ENCODE results near the gene AKT1.

The AKT1 gene

DNA sequence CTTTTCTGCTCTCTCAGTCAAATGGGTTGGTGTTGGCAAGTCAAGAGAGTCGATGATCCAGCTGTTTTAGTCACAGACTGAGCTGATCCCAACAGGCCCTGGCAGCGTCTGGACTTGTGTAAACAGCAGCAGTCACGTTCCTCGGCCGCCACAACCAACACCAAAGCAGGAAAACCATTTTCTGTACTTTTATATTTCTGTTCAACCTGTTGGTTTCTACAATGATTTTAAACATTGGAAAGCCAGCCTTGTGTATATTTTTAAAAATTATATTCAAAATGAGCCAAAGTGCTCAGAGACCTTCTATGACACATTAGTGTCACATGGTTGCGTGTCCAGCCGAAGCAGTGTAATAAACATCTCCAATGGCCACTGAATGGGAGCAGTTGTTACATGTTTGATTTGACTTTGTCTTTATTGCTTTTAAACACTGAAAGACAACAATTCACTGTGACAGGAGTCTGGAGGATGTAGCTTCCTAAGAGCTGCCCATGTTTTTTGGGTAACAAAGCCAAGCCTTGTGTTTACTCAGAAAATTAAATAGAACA, 48.5 kb downstream of the AKT1 start:
- TF ChIP-seq, protein P1, sequence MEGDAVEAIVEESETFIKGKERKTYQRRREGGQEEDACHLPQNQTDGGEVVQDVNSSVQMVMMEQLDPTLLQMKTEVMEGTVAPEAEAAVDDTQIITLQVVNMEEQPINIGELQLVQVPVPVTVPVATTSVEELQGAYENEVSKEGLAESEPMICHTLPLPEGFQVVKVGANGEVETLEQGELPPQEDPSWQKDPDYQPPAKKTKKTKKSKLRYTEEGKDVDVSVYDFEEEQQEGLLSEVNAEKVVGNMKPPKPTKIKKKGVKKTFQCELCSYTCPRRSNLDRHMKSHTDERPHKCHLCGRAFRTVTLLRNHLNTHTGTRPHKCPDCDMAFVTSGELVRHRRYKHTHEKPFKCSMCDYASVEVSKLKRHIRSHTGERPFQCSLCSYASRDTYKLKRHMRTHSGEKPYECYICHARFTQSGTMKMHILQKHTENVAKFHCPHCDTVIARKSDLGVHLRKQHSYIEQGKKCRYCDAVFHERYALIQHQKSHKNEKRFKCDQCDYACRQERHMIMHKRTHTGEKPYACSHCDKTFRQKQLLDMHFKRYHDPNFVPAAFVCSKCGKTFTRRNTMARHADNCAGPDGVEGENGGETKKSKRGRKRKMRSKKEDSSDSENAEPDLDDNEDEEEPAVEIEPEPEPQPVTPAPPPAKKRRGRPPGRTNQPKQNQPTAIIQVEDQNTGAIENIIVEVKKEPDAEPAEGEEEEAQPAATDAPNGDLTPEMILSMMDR (IDR thresholded peaks at IDR 0.05; ENCODE audit: control insufficient read depth, extremely low read depth, insufficient read depth) = no peak
- peak overlapping the region; percentile 2; the same call in 1 of the 2 replicates for H3K4me3 ChIP-seq (ENCODE audit: low read depth, low read length)
- peak; percentile 75 for DNase-seq (ENCODE audit: low read depth)

DNA sequence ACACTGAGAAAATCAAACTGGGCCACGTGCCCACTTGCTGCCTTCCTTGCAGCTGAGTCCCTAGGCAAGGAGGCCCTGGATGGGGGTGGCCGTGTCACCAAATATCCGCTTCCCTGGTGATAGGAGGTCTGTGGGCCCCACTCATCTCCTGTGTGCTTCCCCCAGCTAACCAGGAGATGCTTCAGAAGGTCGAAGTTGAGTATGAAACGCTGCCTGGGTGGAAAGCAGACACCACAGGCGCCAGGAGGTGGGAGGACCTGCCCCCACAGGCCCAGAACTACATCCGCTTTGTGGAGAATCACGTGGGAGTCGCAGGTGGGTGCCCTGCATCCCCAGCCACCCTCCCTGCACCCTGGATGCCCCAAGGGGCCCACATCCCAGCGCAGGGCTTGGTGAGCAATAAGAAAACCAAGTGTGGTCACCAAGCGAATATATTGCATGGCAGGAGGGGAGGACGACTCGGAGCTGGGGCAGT, 49.4 kb downstream of the AKT1 start:
- H3K4me3 ChIP-seq (ENCODE audit: low read depth, low read length) = no peak overlapping the region
- DNase-seq (ENCODE audit: low read depth) = no peak
- TF ChIP-seq, protein P1 (IDR thresholded peaks at IDR 0.05; ENCODE audit: control insufficient read depth, extremely low read depth, insufficient read depth) = no peak

DNA sequence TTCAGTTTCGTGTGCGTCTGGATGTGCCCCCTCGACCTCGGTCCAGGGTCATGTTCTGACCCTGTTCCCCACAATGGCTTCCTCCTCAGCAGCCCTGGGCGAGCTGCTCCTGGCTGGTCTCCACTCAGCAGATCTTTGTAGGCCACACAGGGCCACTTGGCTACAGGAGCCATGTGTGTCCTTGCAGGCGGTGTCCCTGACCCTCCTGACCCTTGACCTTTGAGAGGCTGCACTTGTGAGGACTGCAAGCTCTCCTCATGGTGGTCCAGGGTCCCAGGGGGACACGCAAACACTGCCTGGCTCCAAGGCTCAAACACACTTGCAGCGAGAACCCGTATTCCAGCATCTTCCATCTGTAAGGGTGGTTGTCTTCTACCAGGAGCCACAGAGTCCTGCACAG, 50.1 kb downstream of the AKT1 start:
- DNase-seq (ENCODE audit: low read depth) = no peak
- TF ChIP-seq, protein P1 (IDR thresholded peaks at IDR 0.05; ENCODE audit: control insufficient read depth, extremely low read depth, insufficient read depth) = no peak
- H3K4me3 ChIP-seq (ENCODE audit: low read depth, low read length) = no peak overlapping the region

DNA sequence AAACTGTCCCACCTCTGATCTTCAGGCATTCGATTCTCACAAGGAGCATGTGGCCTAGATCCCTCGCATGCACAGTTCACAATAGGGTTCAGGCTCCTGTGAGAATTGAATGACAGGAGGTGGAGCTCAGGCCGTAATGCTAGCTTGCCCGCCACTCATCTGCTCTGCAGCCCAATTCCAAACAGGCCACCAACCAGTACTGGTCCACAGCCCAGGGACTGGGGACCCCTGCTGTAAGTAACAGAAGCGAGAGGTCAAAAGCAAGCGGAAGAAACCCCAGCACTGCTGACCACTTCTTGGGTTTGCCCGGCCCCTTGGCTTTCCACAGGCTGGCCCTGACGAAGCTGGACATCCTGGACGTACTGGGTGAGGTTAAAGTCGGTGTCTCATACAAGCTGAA, 51.1 kb downstream of the AKT1 start:
- TF ChIP-seq, protein P1 (IDR thresholded peaks at IDR 0.05; ENCODE audit: control insufficient read depth, extremely low read depth, insufficient read depth) = no peak
- no peak for DNase-seq (ENCODE audit: low read depth)
- no peak overlapping the region for H3K4me3 ChIP-seq (ENCODE audit: low read depth, low read length)

DNA sequence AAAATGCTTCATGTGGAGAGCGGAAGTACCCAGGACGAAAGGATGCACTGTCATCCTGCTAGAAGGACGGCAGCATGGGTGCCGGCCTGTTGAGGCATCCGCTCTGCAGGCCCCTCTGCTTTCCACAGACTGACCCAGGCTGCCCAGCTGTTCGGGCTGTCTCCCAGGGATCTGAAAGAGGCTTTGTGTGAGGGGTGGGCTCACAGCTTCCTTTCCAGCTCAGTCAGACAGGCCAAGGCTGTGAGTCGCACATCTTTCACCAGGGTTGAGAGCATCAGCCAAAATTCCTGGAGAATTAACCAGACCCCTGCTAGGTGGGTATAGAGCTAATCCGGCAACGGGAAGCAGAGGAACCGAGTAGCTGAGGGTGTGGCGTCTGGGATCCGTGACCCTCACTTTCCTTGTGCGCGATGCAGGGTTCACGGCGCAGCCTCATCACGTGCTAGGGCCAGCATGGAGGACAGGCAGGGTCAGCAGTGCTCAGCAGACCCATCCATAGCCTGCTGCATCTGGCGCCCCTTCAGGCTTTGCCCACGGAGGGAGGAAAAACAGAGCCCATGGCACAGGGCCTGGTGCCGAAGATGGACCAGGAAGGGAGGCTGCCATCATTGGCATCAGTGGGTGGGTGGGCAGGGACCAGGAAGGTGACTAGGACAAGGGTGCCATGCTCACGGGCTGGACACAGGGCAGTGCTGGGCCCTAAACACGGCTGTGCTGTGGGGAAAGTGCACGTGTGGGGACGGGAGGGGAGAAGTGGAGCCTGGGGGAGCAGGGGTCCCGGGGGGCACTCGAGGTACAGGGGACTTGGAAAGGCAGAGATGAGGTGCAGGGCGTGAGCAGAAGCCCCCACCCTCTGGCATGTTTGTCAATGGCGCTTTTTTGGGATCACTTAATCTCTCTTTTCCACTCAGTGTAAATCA, 51.8 kb downstream of the AKT1 start:
- H3K4me3 ChIP-seq (ENCODE audit: low read depth, low read length) = no peak overlapping the region
- TF ChIP-seq, protein P1 (IDR thresholded peaks at IDR 0.05; ENCODE audit: control insufficient read depth, extremely low read depth, insufficient read depth) = no peak
- DNase-seq (ENCODE audit: low read depth) = no peak

DNA sequence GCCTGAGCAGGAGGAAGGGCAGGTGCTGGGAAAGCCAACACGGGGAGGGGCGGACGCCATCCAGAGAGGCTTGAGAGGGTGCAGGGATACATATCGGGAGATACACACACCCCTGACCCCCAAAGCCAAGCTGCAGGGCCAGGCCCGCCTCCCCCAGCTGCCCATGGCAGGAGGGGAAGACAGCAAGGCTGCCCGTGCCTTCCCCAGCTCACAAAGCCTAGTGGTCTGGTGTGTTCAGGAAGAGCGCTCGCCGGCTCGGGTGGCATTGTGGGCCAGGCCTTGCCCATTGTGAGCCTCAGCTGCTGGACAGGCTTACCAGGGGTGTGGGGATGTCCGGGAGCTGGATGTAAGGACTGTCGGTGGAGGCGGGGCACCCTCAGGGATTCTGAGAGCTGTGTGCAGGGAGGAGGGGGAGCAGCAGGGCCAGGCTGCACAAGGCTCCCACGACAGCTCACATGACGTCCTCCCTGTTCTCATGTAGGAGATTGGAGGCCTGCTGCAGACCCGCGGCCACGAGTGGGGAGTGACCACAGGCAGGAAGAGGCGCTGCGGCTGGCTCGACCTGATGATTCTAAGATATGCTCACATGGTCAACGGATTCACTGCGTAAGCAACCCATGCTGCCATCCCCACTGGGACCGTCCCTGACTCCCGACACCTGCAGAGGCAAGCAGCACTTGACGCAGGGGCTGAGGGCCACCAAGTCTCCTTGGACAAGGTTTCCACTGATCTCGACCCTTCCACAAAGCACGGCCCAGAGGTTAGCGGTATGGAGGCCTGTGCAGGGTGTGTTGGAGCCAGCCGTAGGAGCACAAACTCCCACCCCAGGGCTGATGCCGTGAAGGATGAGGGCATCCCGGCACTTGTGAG, 52.7 kb downstream of the AKT1 start:
- TF ChIP-seq, protein P1 (IDR thresholded peaks at IDR 0.05; ENCODE audit: control insufficient read depth, extremely low read depth, insufficient read depth) = no peak
- no peak for DNase-seq (ENCODE audit: low read depth)
- H3K4me3 ChIP-seq (ENCODE audit: low read depth, low read length) = no peak overlapping the region
